Myocyte (in vitro differentiated cells): Measurements from ENCODE around the gene CCL2. TPM values are rescaled to one million over a fixed set of nuclear protein-coding genes. Genes with fewer than 3 reads are reported as not detected.

Experiments used
- total RNA-seq: library from RNA; depleted of rRNA; stranded (reverse); fragments of >200 nt; gene quantifications from 2 replicates; pipeline ENCODE4 v1.2.3, GENCODE V29; 2014

Gene CCL2
- total RNA-seq, 1 donor from 2014 or later: 0.32 TPM

Other genes starting within 250 kb of the CCL2 start
- gene CCL7, start 14.9 kb downstream of the CCL2 start, total RNA-seq: not detected in 2 replicates
- gene CCL11, start 30.5 kb downstream of the CCL2 start, total RNA-seq: not detected in 2 replicates
- not detected in 2 replicates for gene CCL8, start 64.2 kb downstream of the CCL2 start, total RNA-seq
- gene CCL13, start 101.2 kb downstream of the CCL2 start, total RNA-seq: not detected in 2 replicates
- not detected in 2 replicates for gene CCL1, start 107.9 kb downstream of the CCL2 start, total RNA-seq